ENCODE data around the gene MLH1.
A peak's percentile ranks its signal among the peaks of the same experiment; 100 is the strongest.

The MLH1 gene

GRCh38 chr3:36956155-36956554 is 37.2 kb upstream of the MLH1 start:
- TF ChIP-seq CTCF (IDR thresholded peaks at IDR 0.05) = no peak

GRCh38 chr3:36957063-36957462 is 36.3 kb upstream of the MLH1 start:
- TF ChIP-seq CTCF (IDR thresholded peaks at IDR 0.05) = peak; percentile 25; the same call in 1 of the 2 replicates

GRCh38 chr3:36957862-36958686 is 35.2 kb upstream of the MLH1 start:
- no peak for TF ChIP-seq CTCF (IDR thresholded peaks at IDR 0.05)

- TF ChIP-seq CTCF (IDR thresholded peaks at IDR 0.05) = no peak
These were observed 33.5 kb upstream of the MLH1 start for GRCh38 chr3:36959821-36960220.

GRCh38 chr3:36960502-36960901 is 32.8 kb upstream of the MLH1 start:
- no peak for TF ChIP-seq CTCF (IDR thresholded peaks at IDR 0.05)

GRCh38 chr3:36964331-36964730 is 29.0 kb upstream of the MLH1 start:
- no peak for TF ChIP-seq CTCF (IDR thresholded peaks at IDR 0.05)

- TF ChIP-seq CTCF (IDR thresholded peaks at IDR 0.05) = no peak
These were observed 28.5 kb upstream of the MLH1 start for GRCh38 chr3:36964817-36965216.

Measured in LNCAP (cell line).